Hematopoietic multipotent progenitor cell (in vitro differentiated cells): ENCODE measurements around the gene KCNT1. TPM values are rescaled to one million over a fixed set of nuclear protein-coding genes. Genes with fewer than 3 reads are reported as not detected.

Experiments
- DNase-seq, 3 donors: peaks; one replicate each; pipeline ENCODE4 v3.0.0-alpha.2; 2011 to 2015; ENCODE audit warnings: low read depth in 2 of 3, low spot score in 2 of 3
- total RNA-seq: library from RNA; depleted of rRNA; stranded (reverse); fragments of >200 nt; gene quantifications from one replicate; pipeline ENCODE4 v1.2.3, GENCODE V29; 2012

KCNT1 gene
- total RNA-seq, 1 donor, result under 0.01 TPM

GRCh38 chr9:135813671-135814290, 111.8 kb downstream of the KCNT1 start:
- DNase-seq, result no peak

DNA sequence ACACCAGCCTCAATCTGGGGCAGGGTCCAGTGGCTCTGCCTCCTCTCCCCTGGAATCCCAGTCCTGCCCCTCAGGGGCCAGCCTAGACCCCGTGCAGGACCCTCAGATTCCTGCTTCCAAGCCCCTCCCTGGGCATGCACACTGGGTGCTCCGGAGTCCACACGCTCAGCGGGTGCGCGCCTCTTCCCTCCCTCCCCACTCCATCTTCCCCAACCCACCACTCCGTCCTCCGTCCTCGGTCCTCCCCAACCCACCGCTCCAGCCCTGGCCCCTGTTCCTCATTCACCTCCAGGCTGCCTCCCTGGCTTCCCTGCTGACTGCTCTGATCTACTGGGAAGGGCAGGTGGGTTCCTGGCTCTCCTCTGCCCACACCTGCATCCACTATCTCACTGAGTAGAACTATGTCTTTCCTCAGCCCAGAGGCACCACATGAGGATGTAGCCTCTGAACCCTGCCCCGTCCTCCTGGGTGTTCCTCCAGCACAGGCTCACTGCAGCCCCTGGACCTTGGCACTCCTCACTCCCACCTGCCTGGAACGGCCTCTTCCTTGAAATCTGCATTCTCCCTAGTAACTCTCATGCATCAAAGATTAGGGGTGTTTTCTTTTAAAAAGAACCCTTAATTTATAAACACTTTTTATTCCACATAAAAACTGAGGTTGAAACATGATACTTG, 112.6 kb downstream of the KCNT1 start:
- no peak for DNase-seq

DNA sequence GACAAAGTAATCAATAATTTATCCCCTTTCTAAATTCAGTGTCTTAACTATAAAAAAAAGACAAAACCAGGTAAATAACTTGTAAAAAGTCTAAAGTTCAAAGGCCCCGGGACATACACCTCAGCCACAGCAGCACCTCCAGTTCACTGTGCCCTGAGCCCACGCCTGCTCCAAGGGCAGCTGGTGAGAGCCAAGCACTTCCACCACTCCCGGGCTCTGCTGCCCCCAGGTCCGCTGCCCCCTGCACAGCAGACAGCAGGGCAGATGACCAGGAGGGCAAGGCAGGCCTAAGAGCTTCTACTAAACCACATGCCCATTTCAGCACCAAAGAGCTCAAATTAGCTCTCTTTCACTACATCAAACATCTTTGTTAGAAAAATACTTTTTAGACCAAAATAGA, 113.4 kb downstream of the KCNT1 start:
- no peak for DNase-seq

- DNase-seq, result no peak
Measured at GRCh38 chr9:135815830-135816650, 114.1 kb downstream of the KCNT1 start.

DNA sequence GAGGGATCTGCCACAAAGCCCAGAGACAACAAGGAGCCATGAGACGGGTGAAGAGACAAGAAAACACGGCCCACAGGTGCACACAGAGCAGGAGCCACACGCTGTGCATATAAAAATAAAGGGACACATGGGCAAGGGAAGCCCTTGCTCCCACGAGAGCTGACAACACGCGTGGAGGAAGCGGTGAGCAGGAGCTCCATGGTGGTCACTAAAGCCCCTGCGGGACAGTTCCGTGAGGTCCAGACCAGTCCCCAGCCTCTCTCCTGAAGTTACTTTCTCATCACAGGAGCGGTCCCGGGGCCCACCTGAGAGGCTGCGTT, 114.6 kb downstream of the KCNT1 start:
- no peak for DNase-seq

- no peak for DNase-seq
Measured at GRCh38 chr9:135817951-135818717, 116.1 kb downstream of the KCNT1 start.

DNA sequence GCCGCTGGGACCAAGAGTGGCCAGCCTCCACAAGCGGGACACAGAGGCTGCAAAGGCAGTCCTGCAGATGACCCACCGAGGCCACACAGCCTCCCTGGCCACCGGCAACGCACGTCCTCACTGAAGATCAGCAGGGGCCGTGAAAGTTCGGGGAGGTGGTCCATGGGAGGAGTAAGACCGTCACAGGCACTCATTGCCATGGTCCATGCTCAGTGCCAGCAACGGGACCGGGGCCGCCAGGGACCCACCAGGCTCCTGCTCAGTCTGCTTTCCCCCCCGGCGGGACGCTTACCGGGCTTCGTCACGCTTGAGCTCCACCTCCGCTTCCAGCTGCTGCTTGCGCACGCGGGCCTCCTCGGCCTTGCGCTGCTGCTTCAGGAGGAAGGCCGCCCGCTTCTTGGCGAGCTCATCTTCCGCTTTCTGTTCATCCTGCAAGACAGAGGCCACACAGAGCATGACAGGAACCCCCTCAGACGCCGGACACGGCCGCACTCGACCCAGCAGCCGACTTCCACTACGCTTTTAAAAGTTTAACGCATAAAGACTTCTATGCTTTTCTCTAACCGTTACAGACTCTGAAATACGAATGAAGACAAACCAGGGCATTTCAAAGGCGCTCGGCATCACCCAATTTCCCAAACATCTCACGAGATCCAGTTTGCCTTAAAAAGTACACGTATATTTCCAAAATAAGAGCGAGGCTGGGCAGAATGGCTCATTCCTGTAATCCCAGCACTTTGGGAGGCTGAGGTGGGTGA, 116.9 kb downstream of the KCNT1 start:
- DNase-seq, result no peak

GRCh38 chr9:135819905-135820304, 117.9 kb downstream of the KCNT1 start:
- no peak for DNase-seq

DNA sequence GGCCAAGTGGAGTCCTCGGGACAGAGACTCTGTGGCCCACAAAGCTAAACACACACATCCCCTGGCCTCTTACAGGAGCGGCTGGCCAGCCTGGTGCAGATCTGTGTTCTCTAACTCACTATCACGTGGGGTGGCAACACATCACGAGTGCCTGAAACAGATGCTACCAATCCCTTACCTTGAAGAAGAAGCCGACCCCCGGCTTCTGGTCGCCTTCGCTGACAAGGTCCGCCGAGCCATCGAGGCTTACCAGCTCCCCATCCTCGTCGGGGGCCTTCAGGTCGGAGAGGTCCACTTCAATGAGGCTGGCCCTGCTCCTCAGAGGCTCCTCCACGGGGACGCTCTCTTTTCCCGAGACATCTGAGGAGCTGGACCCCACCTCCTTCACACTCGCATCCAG, 118.7 kb downstream of the KCNT1 start:
- no peak for DNase-seq

GRCh38 chr9:135821116-135821515, 119.1 kb downstream of the KCNT1 start:
- no peak for DNase-seq

- DNase-seq, result no peak
Measured at GRCh38 chr9:135821733-135822373, 119.9 kb downstream of the KCNT1 start.

DNA sequence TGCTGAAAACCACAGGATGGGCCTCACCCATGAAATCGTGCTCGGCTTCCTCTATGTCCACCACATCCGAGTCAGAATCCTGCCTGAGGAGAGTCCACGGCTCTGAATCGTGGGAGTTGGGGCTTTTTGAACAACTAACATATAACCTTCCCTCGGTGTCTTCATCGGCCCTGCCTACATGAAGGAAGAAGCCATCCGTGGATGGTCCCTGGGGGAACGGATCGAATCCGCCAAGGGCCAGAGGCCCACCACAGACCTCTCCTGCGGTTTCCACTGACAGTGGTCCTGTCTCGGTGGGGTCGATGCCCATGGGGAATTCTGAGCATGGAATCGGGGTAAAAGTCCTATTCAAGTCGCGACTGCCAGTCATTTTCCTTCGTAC, 120.4 kb downstream of the KCNT1 start:
- no peak for DNase-seq

- no peak for DNase-seq
Measured at GRCh38 chr9:135823036-135823435, 121.1 kb downstream of the KCNT1 start.

GRCh38 chr9:135825435-135826187, 123.6 kb downstream of the KCNT1 start:
- DNase-seq, result no peak

GRCh38 chr9:135826188-135826545, 124.2 kb downstream of the KCNT1 start:
- no peak for DNase-seq

- DNase-seq, result no peak
Measured at GRCh38 chr9:135827301-135827700, 125.3 kb downstream of the KCNT1 start.

GRCh38 chr9:135827866-135828580, 126.0 kb downstream of the KCNT1 start:
- no peak for DNase-seq

GRCh38 chr9:135828656-135829055, 126.7 kb downstream of the KCNT1 start:
- DNase-seq, result no peak

DNA sequence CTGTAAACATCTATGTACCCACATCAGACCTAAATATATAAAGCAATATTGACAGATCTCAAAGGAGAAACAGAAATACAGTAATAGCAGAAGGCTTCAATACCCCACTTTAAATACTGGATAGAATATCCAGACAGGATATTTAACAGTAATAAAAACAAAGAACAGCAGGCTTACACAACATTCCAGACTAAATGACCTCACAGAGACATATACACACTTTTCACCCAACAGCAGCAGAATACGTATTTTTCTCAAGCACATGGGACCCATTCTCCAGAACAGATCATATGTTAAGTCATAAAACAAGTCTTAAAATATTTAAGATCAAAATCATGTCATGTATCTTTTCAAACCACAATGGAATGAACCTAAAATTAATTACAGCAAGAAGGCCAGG, 128.5 kb downstream of the KCNT1 start:
- no peak for DNase-seq
